ENCODE measurements around the gene ATP5PB. TPM values are rescaled to one million over a fixed set of nuclear protein-coding genes. Genes with fewer than 3 reads are reported as not detected.

ATP5PB gene
- polyA plus RNA-seq, 1 donor (not counting 4 experiments of a cell fraction or from before 2014, with no cell fraction given): 539 TPM

DNA sequence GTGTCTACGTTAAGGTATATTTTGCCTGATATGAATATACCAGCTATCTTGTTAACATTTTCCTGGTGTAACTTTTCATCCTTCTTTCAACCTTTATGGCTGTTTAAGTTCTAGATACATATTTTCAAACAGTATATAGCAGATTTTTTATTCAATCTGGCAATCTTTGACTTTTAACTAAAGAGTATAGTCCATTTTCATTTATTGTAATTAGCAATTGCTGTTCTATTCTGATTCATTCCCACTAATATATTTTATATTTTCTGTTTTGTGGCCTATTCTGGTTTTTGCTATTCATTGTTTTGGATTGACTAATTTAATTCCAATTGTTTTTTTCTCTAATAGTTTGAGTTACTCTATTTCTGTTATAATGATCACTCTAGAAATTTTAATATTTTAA, 17.2 kb downstream of the ATP5PB start:
- TF ChIP-seq EZH2 (IDR thresholded peaks at IDR 0.05; ENCODE audit: low read length): no peak
- TF ChIP-seq, protein P1, sequence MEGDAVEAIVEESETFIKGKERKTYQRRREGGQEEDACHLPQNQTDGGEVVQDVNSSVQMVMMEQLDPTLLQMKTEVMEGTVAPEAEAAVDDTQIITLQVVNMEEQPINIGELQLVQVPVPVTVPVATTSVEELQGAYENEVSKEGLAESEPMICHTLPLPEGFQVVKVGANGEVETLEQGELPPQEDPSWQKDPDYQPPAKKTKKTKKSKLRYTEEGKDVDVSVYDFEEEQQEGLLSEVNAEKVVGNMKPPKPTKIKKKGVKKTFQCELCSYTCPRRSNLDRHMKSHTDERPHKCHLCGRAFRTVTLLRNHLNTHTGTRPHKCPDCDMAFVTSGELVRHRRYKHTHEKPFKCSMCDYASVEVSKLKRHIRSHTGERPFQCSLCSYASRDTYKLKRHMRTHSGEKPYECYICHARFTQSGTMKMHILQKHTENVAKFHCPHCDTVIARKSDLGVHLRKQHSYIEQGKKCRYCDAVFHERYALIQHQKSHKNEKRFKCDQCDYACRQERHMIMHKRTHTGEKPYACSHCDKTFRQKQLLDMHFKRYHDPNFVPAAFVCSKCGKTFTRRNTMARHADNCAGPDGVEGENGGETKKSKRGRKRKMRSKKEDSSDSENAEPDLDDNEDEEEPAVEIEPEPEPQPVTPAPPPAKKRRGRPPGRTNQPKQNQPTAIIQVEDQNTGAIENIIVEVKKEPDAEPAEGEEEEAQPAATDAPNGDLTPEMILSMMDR (optimal IDR thresholded peaks at IDR 0.05 in 1 of 3, IDR thresholded peaks at IDR 0.05 in 1 of 3, conservative IDR thresholded peaks at IDR 0.05 in 1 of 3; ENCODE audit: extremely low read depth in 1 of 3, insufficient read depth in 2 of 3, low read length in 3 of 3): no peak
- no peak for FAIRE-seq
- Histone ChIP-seq H3K9me3 (ENCODE audit: control insufficient read depth, low read depth, low read length) (no peaks in the 10 kb centered on the region), H3K9ac (ENCODE audit: control insufficient read depth, extremely low read depth, insufficient read depth, low read length) (no peak overlapping the region), H3K27me3 (ENCODE audit: control insufficient read depth, extremely low read depth, insufficient read depth, low read length) (no peaks in the 10 kb centered on the region), H3K4me3 (ENCODE audit: control insufficient read depth in 2 of 3, extremely low read depth in 1 of 3, insufficient read depth in 2 of 3, low read depth in 1 of 3, low read length in 3 of 3) (no peak overlapping the region), H4K20me1 (ENCODE audit: control insufficient read depth, extremely low read depth, insufficient read depth, low read length) (no peaks in the 10 kb centered on the region), H3K36me3 (ENCODE audit: control insufficient read depth in 2 of 2, extremely low read depth in 1 of 2, insufficient read depth in 2 of 2, low read length in 2 of 2) (peaks cover 2 to 7% of the 10 kb centered on the region in 2 experiments), H3K79me2 (ENCODE audit: control insufficient read depth, insufficient read depth, low read length) (no peaks in the 10 kb centered on the region), H3K9me1 (ENCODE audit: control insufficient read depth, extremely low read depth, insufficient read depth, low read length) (no peaks in the 10 kb centered on the region), H2AFZ (ENCODE audit: control insufficient read depth, low read length) (no peak overlapping the region), H3K4me2 (ENCODE audit: control insufficient read depth, extremely low read depth, insufficient read depth, low read depth, low read length) (no peak overlapping the region), H3K4me1 (ENCODE audit: control insufficient read depth, extremely low read depth, insufficient read depth, low read length) (peaks cover 3% of the 10 kb centered on the region), H3K27ac (ENCODE audit: control insufficient read depth, insufficient read depth, low read length) (no peak overlapping the region)
- dilution Hi-C loops (cut with MboI; ENCODE audit: extremely low pct_ligation_motif_present, low sequenced_read_pairs): no loop called here
- DNase-seq (ENCODE audit: low read depth, low spot score): no peak

DNA sequence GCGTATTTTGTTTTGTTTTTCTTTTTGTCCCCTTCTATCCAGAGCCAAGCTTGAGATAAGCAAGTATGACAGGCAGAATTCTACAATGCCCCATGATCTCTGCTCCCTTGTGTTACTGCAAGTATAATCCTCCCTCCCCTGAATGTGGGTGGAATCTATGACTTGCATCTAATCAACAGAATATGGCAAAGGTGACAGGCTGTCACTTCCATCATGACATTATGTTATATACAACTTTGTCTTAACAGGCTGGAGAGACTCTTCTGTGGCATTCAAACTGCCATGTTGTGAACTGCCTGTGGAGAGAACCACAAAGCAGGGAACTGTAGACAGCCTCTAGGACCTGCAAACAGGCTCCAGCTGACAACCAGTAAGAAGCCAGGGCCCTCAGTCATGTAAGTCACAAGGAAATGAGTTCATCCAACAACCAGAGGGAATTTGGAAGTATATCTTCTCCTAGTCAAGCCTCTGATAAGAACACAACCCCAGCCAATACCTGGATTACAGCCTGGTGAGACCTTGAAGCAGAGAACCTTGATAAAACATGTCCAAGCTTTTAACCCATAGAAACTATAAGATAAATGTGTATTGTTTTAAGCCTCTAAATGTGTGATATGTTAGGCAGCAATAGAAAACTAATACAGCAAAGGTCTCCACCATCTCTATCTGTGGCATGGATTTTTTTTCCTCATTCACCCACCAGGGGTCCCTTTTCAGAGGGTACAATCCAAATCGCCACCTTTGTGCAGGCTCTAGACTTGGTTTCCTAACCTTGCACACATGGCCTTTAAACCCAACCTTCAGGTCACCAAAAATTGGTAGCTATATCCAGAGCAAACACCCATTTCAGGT, 18.8 kb downstream of the ATP5PB start:
- DNase-seq (ENCODE audit: low read depth, low spot score) (no peak), FAIRE-seq (no peak)
- no peaks in the 10 kb centered on the region for H3K27me3 ChIP-seq (ENCODE audit: control insufficient read depth, extremely low read depth, insufficient read depth, low read length)
- no peaks in the 10 kb centered on the region for H4K20me1 ChIP-seq (ENCODE audit: control insufficient read depth, extremely low read depth, insufficient read depth, low read length)
- H3K9me3 ChIP-seq (ENCODE audit: control insufficient read depth, low read depth, low read length): no peaks in the 10 kb centered on the region
- TF ChIP-seq, protein P1 (optimal IDR thresholded peaks at IDR 0.05 in 1 of 3, IDR thresholded peaks at IDR 0.05 in 1 of 3, conservative IDR thresholded peaks at IDR 0.05 in 1 of 3; ENCODE audit: extremely low read depth in 1 of 3, insufficient read depth in 2 of 3, low read length in 3 of 3): no peak
- TF ChIP-seq EZH2 (IDR thresholded peaks at IDR 0.05; ENCODE audit: low read length): no peak
- no peak overlapping the region for H2AFZ ChIP-seq (ENCODE audit: control insufficient read depth, low read length)
- H3K79me2 ChIP-seq (ENCODE audit: control insufficient read depth, insufficient read depth, low read length): no peaks in the 10 kb centered on the region
- H3K9ac ChIP-seq (ENCODE audit: control insufficient read depth, extremely low read depth, insufficient read depth, low read length): no peak overlapping the region
- dilution Hi-C loops (cut with MboI; ENCODE audit: extremely low pct_ligation_motif_present, low sequenced_read_pairs): no loop called here
- H3K9me1 ChIP-seq (ENCODE audit: control insufficient read depth, extremely low read depth, insufficient read depth, low read length): no peaks in the 10 kb centered on the region
- no peaks in the 10 kb centered on the region for H3K4me1 ChIP-seq (ENCODE audit: control insufficient read depth, extremely low read depth, insufficient read depth, low read length)
- no peak overlapping the region for H3K4me2 ChIP-seq (ENCODE audit: control insufficient read depth, extremely low read depth, insufficient read depth, low read depth, low read length)
- peaks cover 0 to 1% of the 10 kb centered on the region in 2 experiments for H3K36me3 ChIP-seq (ENCODE audit: control insufficient read depth in 2 of 2, extremely low read depth in 1 of 2, insufficient read depth in 2 of 2, low read length in 2 of 2)
- H3K4me3 ChIP-seq (ENCODE audit: control insufficient read depth in 2 of 3, extremely low read depth in 1 of 3, insufficient read depth in 2 of 3, low read depth in 1 of 3, low read length in 3 of 3): no peak overlapping the region
- no peak overlapping the region for H3K27ac ChIP-seq (ENCODE audit: control insufficient read depth, insufficient read depth, low read length)
